HG03108 (cell line): ENCODE data around the gene LRP1.

ENCODE experiments used
- ATAC-seq: cut with Tn5 transposase; IDR thresholded peaks from one replicate; pipeline ENCODE4 v1.9.1; 2021; ENCODE audit warnings: moderate library complexity; ENCODE audit not compliant: unreplicated experiment

Gene LRP1

DNA sequence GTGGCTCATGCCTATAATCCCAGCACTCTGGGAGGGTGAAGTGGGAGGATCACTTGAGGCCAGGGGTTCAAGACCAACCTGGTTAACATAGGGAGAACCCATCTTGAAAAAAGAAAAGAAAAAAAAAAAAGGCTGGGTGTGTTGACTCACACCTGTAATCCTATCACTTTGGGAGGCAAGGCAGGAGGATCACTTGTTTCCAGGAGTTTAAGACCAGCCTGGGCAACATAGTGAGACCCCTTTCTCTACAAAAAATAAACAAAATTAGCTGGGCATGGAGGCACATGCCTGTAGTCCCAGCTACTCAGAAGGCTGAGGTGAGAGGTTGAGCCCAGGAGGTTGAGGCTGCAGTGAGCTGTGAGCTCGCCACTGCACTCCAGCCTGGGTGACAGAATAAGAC lies 42.1 kb downstream of the LRP1 start:
- no peak for ATAC-seq

DNA sequence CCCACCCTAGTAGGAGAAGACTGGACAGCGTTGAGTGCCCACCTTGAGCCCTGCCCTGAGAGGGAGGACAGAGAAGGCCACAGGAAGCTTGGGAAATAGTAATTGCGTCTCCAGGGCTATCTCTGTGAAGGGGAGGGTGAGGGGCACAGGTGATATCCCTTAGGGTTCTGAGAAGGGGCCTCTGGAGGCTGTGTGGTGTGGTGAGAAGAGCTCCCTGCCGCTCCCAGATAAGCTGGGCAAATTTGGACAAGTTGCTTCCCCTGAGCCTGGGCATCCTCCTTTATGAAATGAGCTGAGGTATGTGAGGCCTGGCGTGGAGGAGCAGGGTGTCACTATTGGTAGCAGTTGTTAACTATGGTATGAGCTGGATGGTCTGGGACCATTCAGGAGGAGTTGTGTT lies 42.6 kb downstream of the LRP1 start:
- ATAC-seq, result no peak

DNA sequence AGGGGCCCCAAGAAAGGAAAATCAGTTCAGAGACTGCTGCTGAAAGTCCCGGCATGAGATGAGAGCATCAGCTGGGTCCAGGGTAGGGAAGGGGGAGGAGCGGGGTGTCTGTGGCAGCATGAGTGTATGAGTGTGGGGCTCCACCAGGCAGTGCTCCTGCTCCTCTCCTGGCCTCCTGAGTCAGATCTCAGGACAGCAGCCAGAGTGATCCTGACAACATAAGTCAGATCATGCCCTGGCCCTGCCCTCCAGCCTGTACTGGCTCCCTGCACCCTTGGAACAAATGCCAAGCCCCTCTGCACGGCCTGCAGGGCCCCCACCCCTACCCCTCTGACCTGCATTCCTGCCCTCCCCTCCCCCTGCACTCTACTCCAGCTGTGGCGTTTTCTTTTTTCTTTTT lies 43.4 kb downstream of the LRP1 start:
- ATAC-seq, result no peak

- no peak for ATAC-seq
These were observed 44.8 kb downstream of the LRP1 start for GRCh38 chr12:57173089-57173488.

GRCh38 chr12:57173683-57174082 lies 45.4 kb downstream of the LRP1 start:
- ATAC-seq, result no peak

- ATAC-seq, result no peak
These were observed 47.3 kb downstream of the LRP1 start for GRCh38 chr12:57175428-57176138.

DNA sequence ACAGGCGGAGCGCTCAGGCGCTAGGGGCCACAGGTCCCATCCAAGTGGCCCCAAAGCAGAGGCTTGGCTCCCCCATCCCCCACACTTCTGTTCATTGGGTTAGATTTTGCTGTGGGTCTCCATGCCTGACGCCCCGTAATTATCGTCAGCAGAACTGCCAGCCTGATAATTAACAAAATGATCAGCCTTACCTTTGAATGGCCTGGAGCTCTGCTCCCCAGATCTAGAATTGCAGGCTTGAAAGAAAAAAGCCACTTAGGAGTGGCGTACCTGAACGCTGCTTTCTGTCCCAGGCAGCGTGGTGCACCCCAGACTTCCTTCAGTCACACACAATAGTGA lies 47.8 kb downstream of the LRP1 start:
- no peak for ATAC-seq

- ATAC-seq, result no peak
These were observed 48.6 kb downstream of the LRP1 start for GRCh38 chr12:57176846-57177245.

- ATAC-seq, result no peak
These were observed 49.1 kb downstream of the LRP1 start for GRCh38 chr12:57177354-57177753.

DNA sequence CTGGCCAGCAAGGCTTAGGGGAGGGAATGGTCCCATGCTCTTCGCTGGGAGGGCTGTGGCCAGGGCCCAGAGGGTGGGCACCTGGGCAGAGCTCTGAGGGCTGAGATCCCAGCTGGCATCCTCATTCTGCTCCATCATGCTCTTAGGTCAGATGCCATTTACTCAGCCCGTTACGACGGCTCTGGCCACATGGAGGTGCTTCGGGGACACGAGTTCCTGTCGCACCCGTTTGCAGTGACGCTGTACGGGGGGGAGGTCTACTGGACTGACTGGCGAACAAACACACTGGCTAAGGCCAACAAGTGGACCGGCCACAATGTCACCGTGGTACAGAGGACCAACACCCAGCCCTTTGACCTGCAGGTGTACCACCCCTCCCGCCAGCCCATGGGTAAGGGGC lies 49.9 kb downstream of the LRP1 start:
- no peak for ATAC-seq

DNA sequence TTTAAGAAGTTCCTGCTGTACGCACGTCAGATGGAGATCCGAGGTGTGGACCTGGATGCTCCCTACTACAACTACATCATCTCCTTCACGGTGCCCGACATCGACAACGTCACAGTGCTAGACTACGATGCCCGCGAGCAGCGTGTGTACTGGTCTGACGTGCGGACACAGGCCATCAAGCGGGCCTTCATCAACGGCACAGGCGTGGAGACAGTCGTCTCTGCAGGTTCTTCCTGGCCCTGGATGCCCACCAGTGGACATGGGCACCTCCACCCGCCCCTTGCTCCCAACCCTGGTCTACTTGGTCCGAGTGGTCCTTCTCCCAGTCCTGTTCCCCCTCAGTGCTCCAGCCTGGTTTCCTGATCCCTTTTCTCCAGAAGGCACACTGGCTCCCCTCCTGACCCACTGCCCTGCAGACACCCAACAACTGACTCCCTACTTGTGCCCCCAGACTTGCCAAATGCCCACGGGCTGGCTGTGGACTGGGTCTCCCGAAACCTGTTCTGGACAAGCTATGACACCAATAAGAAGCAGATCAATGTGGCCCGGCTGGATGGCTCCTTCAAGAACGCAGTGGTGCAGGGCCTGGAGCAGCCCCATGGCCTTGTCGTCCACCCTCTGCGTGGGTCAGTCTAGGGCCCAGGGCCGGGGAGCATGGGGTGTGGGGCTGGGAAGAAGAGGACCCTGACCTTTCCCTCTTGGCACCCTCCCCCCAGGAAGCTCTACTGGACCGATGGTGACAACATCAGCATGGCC lies 51.2 kb downstream of the LRP1 start:
- no peak for ATAC-seq

DNA sequence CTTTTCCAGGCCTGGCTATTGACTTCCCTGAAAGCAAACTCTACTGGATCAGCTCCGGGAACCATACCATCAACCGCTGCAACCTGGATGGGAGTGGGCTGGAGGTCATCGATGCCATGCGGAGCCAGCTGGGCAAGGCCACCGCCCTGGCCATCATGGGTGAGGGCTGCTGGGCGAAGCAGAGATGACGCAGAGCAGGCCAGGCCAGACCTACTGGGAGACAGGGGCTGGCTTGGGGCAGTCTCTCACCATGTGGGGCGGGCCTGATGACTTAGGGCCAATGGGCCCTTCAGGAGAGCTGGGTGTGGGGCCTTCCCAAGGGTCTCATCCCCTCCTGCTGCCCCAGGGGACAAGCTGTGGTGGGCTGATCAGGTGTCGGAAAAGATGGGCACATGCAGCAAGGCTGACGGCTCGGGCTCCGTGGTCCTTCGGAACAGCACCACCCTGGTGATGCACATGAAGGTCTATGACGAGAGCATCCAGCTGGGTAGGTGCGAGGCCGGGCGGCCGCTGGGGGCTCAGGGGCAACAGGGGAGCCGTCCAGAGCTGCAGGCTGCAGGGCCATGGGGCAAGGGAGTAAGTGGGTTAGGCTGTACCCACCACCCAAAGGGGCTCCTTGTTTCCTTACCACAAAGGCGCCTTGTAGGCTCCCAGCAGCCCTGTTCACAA lies 52.2 kb downstream of the LRP1 start:
- ATAC-seq, result no peak

GRCh38 chr12:57181072-57181471 lies 52.8 kb downstream of the LRP1 start:
- ATAC-seq, result no peak

DNA sequence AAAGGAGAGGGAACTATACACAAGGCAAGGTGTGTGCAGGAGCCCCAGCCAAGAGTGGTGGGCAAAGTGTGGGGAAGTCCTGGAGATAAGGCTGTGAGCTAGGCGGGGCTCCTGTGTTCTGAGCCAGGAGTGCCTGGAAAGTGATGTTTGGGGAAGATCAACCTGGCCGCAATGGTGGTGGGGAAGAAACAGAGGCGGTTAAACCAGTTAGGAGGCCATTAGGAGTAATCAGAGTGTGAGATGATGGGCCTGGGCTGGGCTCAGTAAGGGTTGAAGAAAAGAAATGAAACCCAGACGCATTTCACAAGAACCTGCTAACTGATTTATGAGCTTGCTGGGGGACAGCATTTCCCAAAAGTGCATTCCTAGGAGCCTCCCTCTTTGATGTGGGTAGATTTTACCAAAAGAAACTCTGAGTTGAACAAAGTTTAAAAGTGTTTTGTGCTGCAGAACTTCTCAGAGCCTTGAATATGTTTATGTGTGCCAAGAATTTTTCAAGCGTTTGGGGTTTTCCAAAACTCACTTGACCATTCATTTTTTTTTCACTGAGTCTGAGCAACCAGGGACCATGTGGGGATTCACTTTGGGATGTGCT lies 53.4 kb downstream of the LRP1 start:
- ATAC-seq, result no peak

- peak; percentile 67 for ATAC-seq
These were observed 54.8 kb downstream of the LRP1 start for GRCh38 chr12:57182918-57183575.

- no peak for ATAC-seq
These were observed 55.8 kb downstream of the LRP1 start for GRCh38 chr12:57183939-57184725.

GRCh38 chr12:57185403-57185802 lies 57.1 kb downstream of the LRP1 start:
- no peak for ATAC-seq

DNA sequence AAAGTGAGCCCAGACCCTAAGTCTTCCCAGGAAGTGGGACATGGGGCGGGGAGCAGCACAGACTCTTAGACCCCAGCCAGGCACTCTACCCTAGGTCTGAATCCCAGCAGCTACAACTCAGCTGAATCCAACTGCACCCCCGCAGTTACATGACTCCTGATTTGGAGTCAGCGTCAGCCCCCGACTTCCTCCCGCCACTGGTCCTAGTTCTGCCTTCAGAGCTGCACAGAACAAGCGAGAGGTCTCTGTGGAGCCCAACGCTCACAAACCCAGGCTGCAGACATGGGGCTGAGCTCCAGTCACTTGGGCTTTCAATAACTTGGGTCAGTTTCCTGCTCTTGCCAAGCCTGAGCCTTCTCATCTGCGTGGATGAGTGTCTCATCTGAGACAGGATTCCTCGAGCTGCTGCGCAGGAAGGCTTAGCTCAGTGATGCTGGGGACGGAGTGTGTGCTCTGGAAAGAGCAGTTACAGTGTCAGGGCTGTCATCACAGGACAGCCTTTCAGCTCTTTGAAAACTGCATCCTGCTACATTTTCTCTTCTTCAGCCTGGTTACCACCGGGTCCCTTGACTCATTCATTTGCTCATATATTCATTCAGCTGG lies 57.7 kb downstream of the LRP1 start:
- ATAC-seq, result no peak

GRCh38 chr12:57187222-57188089 lies 59.2 kb downstream of the LRP1 start:
- no peak for ATAC-seq
